A673 (cell line): ENCODE measurements around the gene MYL12B. TPM values are rescaled to one million over a fixed set of nuclear protein-coding genes. Genes with fewer than 3 reads are reported as not detected.
A peak's percentile ranks its signal among the peaks of the same experiment; 100 is the strongest.

Experiments
- BruUV-seq: library from RNA; stranded (reverse); fragments of 400-500 nt; replicated peaks from 2 replicates; lab custom pipeline; 2021; lab: Mats Ljungman, UMichigan
- CTCF ChIA-PET: fragments of 300-600 bp; sonication (Branson Sonifier 250); formaldehyde crosslinking; loops from one replicate; lab custom pipeline; 2022; ENCODE audit warnings: antibody characterized with exemption; lab: Charles Lee
- POLR2A ChIA-PET: fragments of 300-600 bp; sonication (Branson Sonifier 250); formaldehyde crosslinking; loops from one replicate; lab custom pipeline; 2022; ENCODE audit warnings: antibody characterized with exemption; ENCODE audit not compliant: low non-redundant PET; lab: Charles Lee
- DNase-seq: peaks from one replicate; pipeline ENCODE4 v3.0.0-alpha.2; 2015; ENCODE audit warnings: low spot score
- H3K27ac ChIP-seq: fragments of 200-600 bp; sonication (generic); 2 replicates; pipeline ENCODE4 v1.5.1; 2016; ENCODE audit warnings: mixed run types, low read depth, mild to moderate bottlenecking, mixed read lengths, antibody characterized with exemption, low read length; ENCODE audit not compliant: poor library complexity, severe bottlenecking
- H3K27me3 ChIP-seq: fragments of 200-600 bp; sonication (generic); replicated peaks from 2 replicates; pipeline ENCODE4 v1.6.1; 2017; ENCODE audit warnings: mixed run types, low read depth, mild to moderate bottlenecking, mixed read lengths, antibody characterized with exemption, low read length; ENCODE audit not compliant: insufficient read depth, poor library complexity
- H3K36me3 ChIP-seq: fragments of 200-600 bp; sonication (generic); 2 replicates; pipeline ENCODE4 v1.6.1; 2016; ENCODE audit warnings: mixed run types, mild to moderate bottlenecking, mixed read lengths, antibody characterized with exemption, low read length; ENCODE audit not compliant: insufficient read depth, poor library complexity, severe bottlenecking
- H3K4me1 ChIP-seq: fragments of 200-600 bp; sonication (generic); 2 replicates; pipeline ENCODE4 v1.6.1; 2017; ENCODE audit warnings: mixed run types, mild to moderate bottlenecking, mixed read lengths, antibody characterized with exemption, low read length; ENCODE audit not compliant: insufficient read depth, poor library complexity, severe bottlenecking
- H3K4me3 ChIP-seq: fragments of 200-600 bp; sonication (generic); 2 replicates; pipeline ENCODE4 v1.5.1; 2016; ENCODE audit warnings: low read depth, mixed run types, mild to moderate bottlenecking, mixed read lengths, low read length; ENCODE audit not compliant: poor library complexity, severe bottlenecking
- H3K9me3 ChIP-seq: fragments of 200-600 bp; sonication (generic); 2 replicates; pipeline ENCODE4 v1.6.1; 2016; ENCODE audit warnings: mixed run types, low read depth, mild to moderate bottlenecking, mixed read lengths, antibody characterized with exemption, low read length; ENCODE audit not compliant: poor library complexity, severe bottlenecking
- EZH2 ChIP-seq: fragments of 200-600 bp; sonication (generic); IDR thresholded peaks from 2 replicates; pipeline ENCODE4 v1.6.1; 2017; ENCODE audit warnings: borderline replicate concordance, low read depth, mild to moderate bottlenecking, mixed read lengths, antibody characterized with exemption, low read length; ENCODE audit not compliant: poor library complexity, severe bottlenecking
- intact Hi-C: fragments of 100-400 bp; cut with micrococcal nuclease; formaldehyde crosslinking; loops from one replicate; pipeline ENCODE4 v1.10.0; 2022; ENCODE audit not compliant: unreplicated experiment
- total RNA-seq: library from RNA; stranded (reverse); gene quantifications from 2 replicates; pipeline ENCODE4 v1.2.3, GENCODE V29; 2021
- TF ChIP-seq, protein P1 (sequence below): fragments of 300-800, 200-600 bp; sonication (generic); conservative IDR thresholded peaks from 2 replicates; pipeline ENCODE4 v1.5.1; 2017; ENCODE audit warnings: low read depth, mild to moderate bottlenecking, antibody characterized with exemption, low read length, moderate library complexity, mixed read lengths

Gene MYL12B
- total RNA-seq, 1 experiment from 2014 or later, result 389 TPM

DNA sequence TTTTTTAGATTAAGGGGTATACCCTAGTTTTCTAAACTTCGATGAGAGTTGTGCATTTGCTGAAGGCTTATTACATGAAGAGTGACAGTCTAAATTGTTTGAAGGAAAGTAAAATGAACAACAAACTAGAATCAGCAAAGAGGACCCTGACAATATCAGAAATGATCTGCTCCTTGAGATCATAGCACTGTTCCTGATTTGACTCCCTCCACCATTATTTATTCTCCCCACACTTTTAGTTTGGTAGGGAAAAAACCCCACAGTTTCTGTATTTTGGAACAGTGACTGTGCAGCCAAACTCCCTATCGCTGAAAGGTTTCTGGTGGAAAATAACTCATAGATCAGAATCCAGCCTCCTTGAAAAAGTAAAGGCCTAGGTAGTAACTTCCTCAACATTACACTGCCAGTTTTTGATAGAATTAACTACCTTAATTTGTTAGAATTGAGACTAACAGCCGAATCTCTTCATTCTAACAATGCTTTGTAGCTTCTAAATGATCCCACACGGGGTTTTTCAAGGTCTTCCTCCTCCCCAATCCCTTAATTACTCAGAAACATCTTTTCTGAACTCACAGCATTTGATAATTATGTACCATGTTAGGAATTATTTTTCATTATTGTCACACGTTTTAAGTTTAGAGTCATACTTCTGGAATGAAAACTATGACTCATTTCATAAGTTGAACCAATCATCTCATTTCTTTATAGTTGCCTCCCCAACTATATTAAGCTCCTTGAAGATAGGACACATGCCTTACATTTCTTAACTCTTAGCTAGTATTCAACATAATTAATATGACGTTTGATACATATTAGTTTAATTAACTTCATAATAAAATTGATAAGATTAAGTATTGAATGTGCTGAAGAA lies 11.5 kb upstream of the MYL12B start:
- POLR2A ChIA-PET, result interaction anchor here (0.6 kb wide), 1 partner anchor 119 kb away, joined by 5 read pairs; no protein-coding TSS in a partner anchor

DNA sequence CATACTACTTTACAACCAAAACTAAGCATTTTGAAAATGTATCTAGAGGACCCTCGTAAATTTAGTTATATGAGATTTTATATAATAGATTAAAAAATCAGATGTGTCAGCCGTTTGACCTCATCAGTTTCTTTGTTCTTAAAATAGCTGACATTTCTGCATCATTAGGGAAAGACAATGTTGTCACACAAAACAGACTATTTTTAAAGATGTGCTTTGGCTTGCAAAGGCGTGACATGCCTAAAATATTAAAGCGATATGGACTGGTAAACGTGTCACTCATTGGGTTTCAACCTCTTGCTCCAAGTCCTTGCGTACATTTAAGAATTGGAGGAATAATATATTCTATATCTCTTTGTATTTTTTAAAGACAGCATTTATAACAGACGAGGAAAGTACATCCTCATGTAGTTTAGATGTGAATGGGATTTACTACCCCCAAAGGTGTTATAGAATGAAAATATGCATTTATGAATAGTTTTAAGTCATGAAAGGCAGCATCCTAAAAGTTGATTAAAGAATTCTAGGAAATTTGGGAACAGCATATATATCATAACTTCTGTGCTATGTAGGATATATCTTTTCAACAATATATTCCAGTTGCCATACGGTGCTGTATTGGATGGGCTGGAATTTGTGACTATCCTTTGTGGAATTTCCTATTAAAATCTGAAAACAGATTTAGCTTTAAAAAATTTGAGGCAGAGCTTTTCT lies 10.5 kb upstream of the MYL12B start:
- peaks cover 30% of the 10 kb centered on the region for H3K4me1 ChIP-seq
- POLR2A ChIA-PET, result interaction anchor here (0.6 kb wide), 1 partner anchor 120 kb away, joined by 5 read pairs; no protein-coding TSS in a partner anchor

More for the DNA sequence above, 11.5 kb upstream of the MYL12B start:
- intact Hi-C loops, result no loop called here
- Histone ChIP-seq H3K36me3 (peaks cover 43% of the 10 kb centered on the region), H3K4me1 (peaks cover 36% of the 10 kb centered on the region), H3K27ac (peak overlapping the region; percentile 65), H3K9me3 (no peaks in the 10 kb centered on the region), H3K27me3 (no peaks in the 10 kb centered on the region), H3K4me3 (peak overlapping the region; percentile 17)
- peak; percentile 35 for DNase-seq
- no TSS peak for BruUV-seq
- CTCF ChIA-PET, result interaction anchor here (0.6 kb wide), 1 partner anchor 303 kb away, joined by 4 read pairs; no protein-coding TSS in a partner anchor
- TF ChIP-seq EZH2, result no peak
- TF ChIP-seq, protein P1, sequence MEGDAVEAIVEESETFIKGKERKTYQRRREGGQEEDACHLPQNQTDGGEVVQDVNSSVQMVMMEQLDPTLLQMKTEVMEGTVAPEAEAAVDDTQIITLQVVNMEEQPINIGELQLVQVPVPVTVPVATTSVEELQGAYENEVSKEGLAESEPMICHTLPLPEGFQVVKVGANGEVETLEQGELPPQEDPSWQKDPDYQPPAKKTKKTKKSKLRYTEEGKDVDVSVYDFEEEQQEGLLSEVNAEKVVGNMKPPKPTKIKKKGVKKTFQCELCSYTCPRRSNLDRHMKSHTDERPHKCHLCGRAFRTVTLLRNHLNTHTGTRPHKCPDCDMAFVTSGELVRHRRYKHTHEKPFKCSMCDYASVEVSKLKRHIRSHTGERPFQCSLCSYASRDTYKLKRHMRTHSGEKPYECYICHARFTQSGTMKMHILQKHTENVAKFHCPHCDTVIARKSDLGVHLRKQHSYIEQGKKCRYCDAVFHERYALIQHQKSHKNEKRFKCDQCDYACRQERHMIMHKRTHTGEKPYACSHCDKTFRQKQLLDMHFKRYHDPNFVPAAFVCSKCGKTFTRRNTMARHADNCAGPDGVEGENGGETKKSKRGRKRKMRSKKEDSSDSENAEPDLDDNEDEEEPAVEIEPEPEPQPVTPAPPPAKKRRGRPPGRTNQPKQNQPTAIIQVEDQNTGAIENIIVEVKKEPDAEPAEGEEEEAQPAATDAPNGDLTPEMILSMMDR, result no peak

GRCh38 chr18:3251963-3252277 lies 10.0 kb upstream of the MYL12B start:
- no peak for TF ChIP-seq EZH2
- TF ChIP-seq, protein P1, result no peak
- no TSS peak for BruUV-seq
- ChIA-PET CTCF (interaction anchor here (0.6 to 0.7 kb wide), 2 partner anchors 214 to 356 kb away, joined by 3 to 4 read pairs; no protein-coding TSS in a partner anchor), POLR2A (no interaction called here)
- no peak for DNase-seq
- peaks cover 24% of the 10 kb centered on the region for H3K4me1 ChIP-seq
- H3K27me3 ChIP-seq, result no peaks in the 10 kb centered on the region
- H3K36me3 ChIP-seq, result peaks cover 57% of the 10 kb centered on the region
- intact Hi-C loops, result no loop called here
- H3K9me3 ChIP-seq, result no peaks in the 10 kb centered on the region
- H3K4me3 ChIP-seq, result no peak overlapping the region
- H3K27ac ChIP-seq, result no peak overlapping the region

More for the DNA sequence above, 10.5 kb upstream of the MYL12B start:
- no peak for TF ChIP-seq EZH2
- TF ChIP-seq, protein P1, result no peak
- DNase-seq, result no peak
- no peaks in the 10 kb centered on the region for H3K9me3 ChIP-seq
- intact Hi-C loops, result no loop called here
- no peak overlapping the region for H3K4me3 ChIP-seq
- CTCF ChIA-PET, result interaction anchor here (0.6 to 0.7 kb wide), 2 partner anchors 214 to 304 kb away, joined by 4 read pairs; no protein-coding TSS in a partner anchor
- no TSS peak for BruUV-seq
- peaks cover 52% of the 10 kb centered on the region for H3K36me3 ChIP-seq
- H3K27ac ChIP-seq, result no peak overlapping the region
- H3K27me3 ChIP-seq, result no peaks in the 10 kb centered on the region
